Measurements from ENCODE around the gene DLX3.

The DLX3 gene

GRCh38 chr17:49959183-49959935 is 35.7 kb downstream of the DLX3 start:
- H3K9me3 ChIP-seq (ENCODE audit: insufficient read depth, low read length, severe bottlenecking) = no peaks in the 10 kb centered on the region
- ATAC-seq (ENCODE audit: insufficient read depth, low read depth) = no peak
- H3K79me2 ChIP-seq (ENCODE audit: insufficient read depth, low read length) = no peaks in the 10 kb centered on the region
- no peak overlapping the region for H2AFZ ChIP-seq (ENCODE audit: low read depth, low read length)
- no peak overlapping the region for H3K9ac ChIP-seq (ENCODE audit: low read depth, low read length)
- no peak overlapping the region for H3K4me2 ChIP-seq (ENCODE audit: insufficient read depth, low read length)
- no peak overlapping the region for H3K4me3 ChIP-seq (ENCODE audit: low read depth in 1 of 2, low read length in 2 of 2)
- no peak for TF ChIP-seq EZH2 (IDR thresholded peaks at IDR 0.05; ENCODE audit: borderline replicate concordance, low read depth, low read length, severe bottlenecking)
- TF ChIP-seq CTCF (IDR thresholded peaks at IDR 0.05; ENCODE audit: borderline replicate concordance, extremely low read depth, low read length, poor library complexity, severe bottlenecking) = no peak
- no peak for DNase-seq
- H3K27ac ChIP-seq (ENCODE audit: low read length) = no peak overlapping the region
- no peaks in the 10 kb centered on the region for H3K4me1 ChIP-seq (ENCODE audit: insufficient read depth, low read length)
- H3K36me3 ChIP-seq (ENCODE audit: insufficient read depth, low read length) = no peaks in the 10 kb centered on the region
- H4K20me1 ChIP-seq (ENCODE audit: insufficient read depth, low read length) = no peaks in the 10 kb centered on the region
- H3K27me3 ChIP-seq (ENCODE audit: insufficient read depth, low read length, poor library complexity) = peaks cover 11% of the 10 kb centered on the region

GRCh38 chr17:49958723-49959122 is 36.3 kb downstream of the DLX3 start:
- no peak for ATAC-seq (ENCODE audit: insufficient read depth, low read depth)
- Histone ChIP-seq H2AFZ (ENCODE audit: low read depth, low read length) (no peak overlapping the region), H3K79me2 (ENCODE audit: insufficient read depth, low read length) (no peaks in the 10 kb centered on the region), H3K4me2 (ENCODE audit: insufficient read depth, low read length) (no peak overlapping the region), H3K27ac (ENCODE audit: low read length) (no peak overlapping the region), H4K20me1 (ENCODE audit: insufficient read depth, low read length) (no peaks in the 10 kb centered on the region), H3K4me3 (ENCODE audit: low read depth in 1 of 2, low read length in 2 of 2) (no peak overlapping the region), H3K27me3 (ENCODE audit: insufficient read depth, low read length, poor library complexity) (peaks cover 15% of the 10 kb centered on the region), H3K4me1 (ENCODE audit: insufficient read depth, low read length) (no peaks in the 10 kb centered on the region), H3K36me3 (ENCODE audit: insufficient read depth, low read length) (no peaks in the 10 kb centered on the region), H3K9me3 (ENCODE audit: insufficient read depth, low read length, severe bottlenecking) (no peaks in the 10 kb centered on the region), H3K9ac (ENCODE audit: low read depth, low read length) (no peak overlapping the region)
- DNase-seq = no peak
- no peak for TF ChIP-seq CTCF (IDR thresholded peaks at IDR 0.05; ENCODE audit: borderline replicate concordance, extremely low read depth, low read length, poor library complexity, severe bottlenecking)
- no peak for TF ChIP-seq EZH2 (IDR thresholded peaks at IDR 0.05; ENCODE audit: borderline replicate concordance, low read depth, low read length, severe bottlenecking)

- Histone ChIP-seq H3K9me3 (ENCODE audit: insufficient read depth, low read length, severe bottlenecking) (no peaks in the 10 kb centered on the region), H3K27me3 (ENCODE audit: insufficient read depth, low read length, poor library complexity) (peaks cover 28% of the 10 kb centered on the region)
- TF ChIP-seq EZH2 (IDR thresholded peaks at IDR 0.05; ENCODE audit: borderline replicate concordance, low read depth, low read length, severe bottlenecking) (no peak), CTCF (IDR thresholded peaks at IDR 0.05; ENCODE audit: borderline replicate concordance, extremely low read depth, low read length, poor library complexity, severe bottlenecking) (no peak)
Observed at GRCh38 chr17:49957350-49957749, 37.7 kb downstream of the DLX3 start.

More at GRCh38 chr17:49957350-49957749, 37.7 kb downstream of the DLX3 start:
- Histone ChIP-seq H3K9ac (ENCODE audit: low read depth, low read length) (no peak overlapping the region), H3K4me3 (ENCODE audit: low read depth in 1 of 2, low read length in 2 of 2) (no peak overlapping the region), H2AFZ (ENCODE audit: low read depth, low read length) (no peak overlapping the region), H3K36me3 (ENCODE audit: insufficient read depth, low read length) (no peaks in the 10 kb centered on the region), H4K20me1 (ENCODE audit: insufficient read depth, low read length) (peaks cover 6% of the 10 kb centered on the region), H3K4me1 (ENCODE audit: insufficient read depth, low read length) (no peaks in the 10 kb centered on the region), H3K27ac (ENCODE audit: low read length) (no peak overlapping the region), H3K4me2 (ENCODE audit: insufficient read depth, low read length) (no peak overlapping the region), H3K79me2 (ENCODE audit: insufficient read depth, low read length) (no peaks in the 10 kb centered on the region)
- DNase-seq (no peak), ATAC-seq (ENCODE audit: insufficient read depth, low read depth) (no peak)

Data from DND-41 (cell line).